CD14-positive monocyte (primary cell): ENCODE results near the gene PRELP. TPM values are rescaled to one million over a fixed set of nuclear protein-coding genes. Genes with fewer than 3 reads are reported as not detected.

Source experiments
- DNase-seq, 3 donors: peaks; one replicate each; pipeline ENCODE4 v3.0.0-alpha.2; 2011 to 2022
- H2AFZ ChIP-seq: 2 replicates; pipeline ENCODE4 v1.6.0; 2012; ENCODE audit warnings: mild to moderate bottlenecking, low read depth, low read length, inconsistent platforms; ENCODE audit not compliant: insufficient read depth, poor library complexity, severe bottlenecking
- H3K27ac ChIP-seq, 2 donors: 1 replicate in 1 of 2; 2 replicates in 1 of 2; pipeline ENCODE4 v1.5.1; 2012 to 2013; ENCODE audit warnings: low read length in 2 of 2, control low read depth in 1 of 2, inconsistent platforms in 1 of 2, low read depth in 1 of 2, mild to moderate bottlenecking in 1 of 2
- H3K27me3 ChIP-seq, 2 donors: one replicate each; pipeline versions ENCODE4 v1.6.0 to v1.6.1; 2011 to 2013; ENCODE audit warnings: low read length in 2 of 2; ENCODE audit not compliant: control insufficient read depth in 2 of 2, insufficient read depth in 2 of 2
- H3K36me3 ChIP-seq, 2 donors: replicated peaks in 1 of 2; 1 replicate in 1 of 2; 2 replicates in 1 of 2; pipeline versions ENCODE4 v1.5.1 to v1.6.1; 2012 to 2013; ENCODE audit warnings: low read length in 2 of 2, control low read depth in 1 of 2, inconsistent platforms in 1 of 2, mild to moderate bottlenecking in 1 of 2; ENCODE audit not compliant: insufficient read depth in 2 of 2, control insufficient read depth in 1 of 2
- H3K4me1 ChIP-seq, 2 donors: 1 replicate in 1 of 2; 2 replicates in 1 of 2; pipeline versions ENCODE4 v1.5.1 to v1.6.1; 2012 to 2013; ENCODE audit warnings: low read length in 2 of 2, control low read depth in 1 of 2, inconsistent platforms in 1 of 2, mild to moderate bottlenecking in 1 of 2, moderate library complexity in 1 of 2; ENCODE audit not compliant: insufficient read depth in 2 of 2, control insufficient read depth in 1 of 2
- H3K4me2 ChIP-seq: replicated peaks from 2 replicates; pipeline ENCODE3; 2012; ENCODE audit warnings: low read length, moderate library complexity, mild to moderate bottlenecking; ENCODE audit not compliant: poor library complexity, severe bottlenecking; ENCODE audit errors: extremely low read depth
- H3K4me3 ChIP-seq, 3 experiments: fragments of 200-600 bp in 1 of 3; sonication (generic) in 1 of 3; replicated peaks in 1 of 3; 1 replicate in 2 of 3; 2 replicates in 1 of 3; pipeline ENCODE4 v1.5.1; 2011 to 2013; ENCODE audit warnings: low read length in 3 of 3, mild to moderate bottlenecking in 3 of 3, control low read depth in 2 of 3, low read depth in 2 of 3, inconsistent platforms in 1 of 3, moderate library complexity in 1 of 3
- H3K79me2 ChIP-seq: 2 replicates; pipeline ENCODE4 v1.6.0; 2012; ENCODE audit warnings: mild to moderate bottlenecking, control low read depth, inconsistent platforms, low read length, moderate library complexity; ENCODE audit not compliant: insufficient read depth
- H3K9ac ChIP-seq: 2 replicates; pipeline ENCODE4 v1.6.0; 2017; ENCODE audit warnings: low read length, mild to moderate bottlenecking; ENCODE audit not compliant: insufficient read depth, poor library complexity, severe bottlenecking
- H3K9me3 ChIP-seq, 2 donors: replicated peaks in 1 of 2; 1 replicate in 1 of 2; 2 replicates in 1 of 2; pipeline versions ENCODE4 v1.5.1 to v1.6.1; 2012 to 2013; ENCODE audit warnings: low read length in 2 of 2, control low read depth in 1 of 2; ENCODE audit not compliant: control insufficient read depth in 1 of 2, insufficient read depth in 1 of 2
- H4K20me1 ChIP-seq: 2 replicates; pipeline ENCODE4 v1.6.0; 2012; ENCODE audit warnings: mild to moderate bottlenecking, low read length, control low read depth, moderate library complexity; ENCODE audit not compliant: insufficient read depth
- H3K27ac Mint-ChIP-seq, 7 donors: one replicate each; pipeline ENCODE4 v1.8.0; 2020; ENCODE audit warnings: mild to moderate bottlenecking in 7 of 7, mixed read lengths in 7 of 7, moderate library complexity in 6 of 7, inconsistent platforms in 2 of 7
- H3K27me3 Mint-ChIP-seq, 3 donors: one replicate each; pipeline ENCODE4 v1.8.0; 2021 to 2022; ENCODE audit warnings: low read depth in 3 of 3, mild to moderate bottlenecking in 3 of 3, mixed read lengths in 3 of 3, moderate library complexity in 3 of 3, inconsistent platforms in 1 of 3
- H3K36me3 Mint-ChIP-seq, 2 donors: one replicate each; pipeline ENCODE4 v1.8.0; 2020; ENCODE audit warnings: mixed read lengths in 2 of 2, inconsistent platforms in 1 of 2, mild to moderate bottlenecking in 1 of 2
- H3K4me1 Mint-ChIP-seq: one replicate; pipeline ENCODE4 v1.8.0; 2020; ENCODE audit warnings: mild to moderate bottlenecking, mixed read lengths
- H3K4me3 Mint-ChIP-seq, 2 donors: one replicate each; pipeline ENCODE4 v1.8.0; 2020; ENCODE audit warnings: mild to moderate bottlenecking in 2 of 2, mixed read lengths in 2 of 2, moderate library complexity in 1 of 2
- H3K9me3 Mint-ChIP-seq, 7 donors: one replicate each; pipeline ENCODE4 v1.8.0; 2020 to 2022; ENCODE audit warnings: mixed read lengths in 7 of 7, mild to moderate bottlenecking in 6 of 7, moderate library complexity in 6 of 7, inconsistent platforms in 2 of 7
- CTCF ChIP-seq: fragments of 200-600 bp; IDR thresholded peaks from one replicate; pipeline ENCODE4 v1.8.0; 2022; ENCODE audit warnings: antibody characterized with exemption, mild to moderate bottlenecking
- WGBS: methylation state at CpG from one replicate; pipeline ENCODE4 v1.1.5; 2013; ENCODE audit warnings: missing lambda C conversion rate; ENCODE audit not compliant: insufficient coverage; 5-methylcytosine and 5-hydroxymethylcytosine counted together
- intact Hi-C, 2 donors: fragments of 100-400 bp; cut with micrococcal nuclease; formaldehyde crosslinking; loops; one replicate each; pipeline versions ENCODE4 v1.15.0 to v1.15.1; 2023
- polyA plus RNA-seq, 3 donors: library from polyadenylated mRNA; depleted of rRNA in 1 of 3; unstranded in 2 of 3; stranded (reverse) in 1 of 3; fragments of 300-500 nt in 2 of 3; fragments of >200 nt in 1 of 3; fragmentation: Illumina TruSeq in 2 of 3; gene quantifications; 1 replicate in 2 of 3; 2 replicates in 1 of 3; pipeline ENCODE4 v1.2.3, GENCODE V29; 2012 to 2021

Gene PRELP
- polyA plus RNA-seq, 3 donors, result not detected

GRCh38 chr1:203531063-203531462 is 55.5 kb downstream of the PRELP start:
- H3K36me3 ChIP-seq, result no peaks in the 10 kb centered on the region
- Mint-ChIP-seq H3K27ac (no peak overlapping the region), H3K9me3 (peaks cover 0 to 3% (median 0%) of the 10 kb centered on the region in 7 donors), H3K27me3 (peaks cover 2 to 4% (median 4%) of the 10 kb centered on the region in 3 donors), H3K4me1 (peaks cover 4% of the 10 kb centered on the region), H3K36me3 (no peaks in the 10 kb centered on the region), H3K4me3 (no peak overlapping the region)
- H3K27ac ChIP-seq, result no peak overlapping the region
- H3K4me1 ChIP-seq, result peaks cover 0 to 12% of the 10 kb centered on the region in 2 donors
- WGBS, result no CpG with 5 or more reads among the region's 3 CpGs
- no peak for DNase-seq
- TF ChIP-seq CTCF, result no peak
- H3K27me3 ChIP-seq, result no peaks in the 10 kb centered on the region
- H3K9ac ChIP-seq, result no peak overlapping the region
- no peaks in the 10 kb centered on the region for H4K20me1 ChIP-seq
- intact Hi-C loops, result no loop called here
- no peaks in the 10 kb centered on the region for H3K9me3 ChIP-seq
- no peak overlapping the region for H3K4me3 ChIP-seq
- H3K4me2 ChIP-seq, result no peak overlapping the region
- H3K79me2 ChIP-seq, result no peaks in the 10 kb centered on the region
- no peak overlapping the region for H2AFZ ChIP-seq

- peaks cover 5% of the 10 kb centered on the region in 2 donors for H3K4me1 ChIP-seq
- H3K9me3 ChIP-seq, result no peaks in the 10 kb centered on the region
- no peak overlapping the region for H3K4me2 ChIP-seq
- TF ChIP-seq CTCF, result no peak
- H3K27me3 ChIP-seq, result no peaks in the 10 kb centered on the region
- intact Hi-C loops, result no loop called here
- no peaks in the 10 kb centered on the region for H3K79me2 ChIP-seq
- H3K27ac ChIP-seq, result no peak overlapping the region
- H3K4me1 Mint-ChIP-seq, result peaks cover 8% of the 10 kb centered on the region
- no peaks in the 10 kb centered on the region for H3K36me3 ChIP-seq
- H4K20me1 ChIP-seq, result no peaks in the 10 kb centered on the region
- no peak overlapping the region for H2AFZ ChIP-seq
- DNase-seq, result no peak
- peaks cover 2 to 5% (median 2%) of the 10 kb centered on the region in 3 donors for H3K27me3 Mint-ChIP-seq
- H3K9me3 Mint-ChIP-seq, result peaks cover 0 to under 1% (median 0%) of the 10 kb centered on the region in 7 donors
- no peak overlapping the region for H3K9ac ChIP-seq
- no peak overlapping the region for H3K4me3 Mint-ChIP-seq
- H3K36me3 Mint-ChIP-seq, result no peaks in the 10 kb centered on the region
- no peak overlapping the region for H3K4me3 ChIP-seq
- H3K27ac Mint-ChIP-seq, result no peak overlapping the region
These were observed 58.4 kb downstream of the PRELP start for GRCh38 chr1:203534012-203534411.
